Transverse colon (tissue), 3 donors: ENCODE measurements around the gene PRPS1.

ENCODE experiments used
- CTCF ChIP-seq, 5 experiments: fragments of 200-600 bp in 3 of 5; fragments of 450-650 bp in 2 of 5; sonication (generic) in 3 of 5; IDR thresholded peaks; 1 replicate in 2 of 5; 2 replicates in 3 of 5; pipeline ENCODE4 v1.5.1; 2016 to 2017; ENCODE audit warnings: antibody characterized with exemption in 5 of 5, inconsistent platforms in 3 of 5, mild to moderate bottlenecking in 2 of 5, moderate library complexity in 1 of 5
- POLR2A ChIP-seq: fragments of 450-650 bp; IDR thresholded peaks from one replicate; pipeline ENCODE4 v1.6.1; 2016; ENCODE audit warnings: antibody characterized with exemption, mild to moderate bottlenecking, moderate library complexity

GRCh38 chrX:107596651-107597050 is 31.7 kb upstream of the PRPS1 start:
- TF ChIP-seq POLR2A = no peak
- TF ChIP-seq CTCF (IDR thresholded peaks at IDR 0.05) = no peak
